Measurements from ENCODE around the gene STAP1. TPM values are rescaled to one million over a fixed set of nuclear protein-coding genes. Genes with fewer than 3 reads are reported as not detected.

The STAP1 gene
- total and polyA plus RNA-seq, 10 of the 15 experiments (the other 5 are each of a cell fraction or from before 2014, with no cell fraction given): 4.6 to 19.4 (median 9.4) TPM

- in situ Hi-C loops (cut with MboI) (loop anchor here (5.0 to 25.0 kb wide), 3 partner anchors 355 to 1090 kb away; no protein-coding TSS in a partner anchor), intact Hi-C loops (cut with micrococcal nuclease; ENCODE audit: unreplicated experiment) (loop anchor here (5.0 kb wide), 3 partner anchors 80 to 630 kb away; no protein-coding TSS in a partner anchor)
- Histone ChIP-seq H3K9ac (ENCODE audit: control insufficient read depth, insufficient read depth, low read length) (no peak overlapping the region), H3K4me1 (ENCODE audit: control insufficient read depth, insufficient read depth, low read length) (peaks cover 4% of the 10 kb centered on the region; the same call in 1 of the 2 replicates), H4K20me1 (ENCODE audit: control insufficient read depth, insufficient read depth) (no peaks in the 10 kb centered on the region), H3K27me3 (replicated peaks in 1 of 2; ENCODE audit: control insufficient read depth in 2 of 2, insufficient read depth in 2 of 2, low read length in 1 of 2) (no peaks in the 10 kb centered on the region), H3K27ac (ENCODE audit: control insufficient read depth, insufficient read depth) (no peak overlapping the region), H3K9me3 (replicated peaks; ENCODE audit: control insufficient read depth, insufficient read depth, low read length) (no peaks in the 10 kb centered on the region), H3K79me2 (ENCODE audit: control insufficient read depth, insufficient read depth, low read length) (peaks cover 31% of the 10 kb centered on the region), H2AFZ (ENCODE audit: control insufficient read depth, low read depth, low read length) (no peak overlapping the region), H3K36me3 (ENCODE audit: control insufficient read depth in 2 of 2, insufficient read depth in 2 of 2, low read length in 1 of 2) (no peaks in the 10 kb centered on the region), H3K4me3 (no peak overlapping the region), H3K4me2 (ENCODE audit: control insufficient read depth, insufficient read depth) (no peak overlapping the region)
- TF ChIP-seq SUPT20H (IDR thresholded peaks at IDR 0.05; ENCODE audit: borderline replicate concordance, control insufficient read depth, low read depth, low read length) (no peak), ETV6 (conservative IDR thresholded peaks at IDR 0.05 in 1 of 2, IDR thresholded peaks at IDR 0.05 in 1 of 2; ENCODE audit: borderline replicate concordance in 1 of 2, low read depth in 1 of 2) (no peak), NFXL1 (IDR thresholded peaks at IDR 0.05; ENCODE audit: borderline replicate concordance) (no peak), PAX5 (IDR thresholded peaks at IDR 0.05; ENCODE audit: borderline replicate concordance, low read depth, low read length) (no peak), BRCA1 (IDR thresholded peaks at IDR 0.05; ENCODE audit: low read depth, low read length) (no peak), IKZF2 (IDR thresholded peaks at IDR 0.05) (no peak), SRF (IDR thresholded peaks at IDR 0.05; ENCODE audit: low read depth in 2 of 2, low read length in 2 of 2) (no peak), CREM (IDR thresholded peaks at IDR 0.05; ENCODE audit: low read depth) (no peak), MAX (IDR thresholded peaks at IDR 0.05; ENCODE audit: low read depth, low read length) (no peak)
- ATAC-seq (no peak), DNase-seq (ENCODE audit: low read depth, low spot score) (no peak), FAIRE-seq (no peak)
- no TSS peak for BruUV-seq (replicated peaks)
- SMC1A ChIA-PET (ENCODE audit: uncharacterized antibody, unreplicated experiment): interaction anchor here (0.9 to 3.9 kb wide), 11 partner anchors 12 to 368 kb away, joined by 3 to 22 read pairs (median 4); partner anchors contain the start of genes GNRHR and UBA6
- CTCF ChIA-PET: interaction anchor here (0.7 to 3.3 kb wide), 11 partner anchors 10 to 364 kb away, joined by 3 to 13 read pairs (median 4); no protein-coding TSS in a partner anchor
- POLR2A ChIA-PET: interaction anchor here (1.1 kb wide), 1 partner anchor 153 kb away, joined by 3 read pairs; no protein-coding TSS in a partner anchor
- 82% methylated on average over 4 of the region's 4 CpGs for WGBS (ENCODE audit: insufficient coverage, insufficient replicate concordance, low lambda C conversion rate, missing lambda C conversion rate)
- RAD21 ChIA-PET (ENCODE audit: unreplicated experiment): interaction anchor here (0.9 to 1.5 kb wide), 5 partner anchors 23 to 154 kb away, joined by 3 to 7 read pairs (median 3); partner anchors contain the start of gene UBA6
Observed at GRCh38 chr4:67546971-67547370, 11.6 kb upstream of the STAP1 start.

Data from GM12878 (cell line).